Panc1 (cell line): Measurements from ENCODE around the gene ZMAT5.

ENCODE experiments used
- CTCF ChIP-seq: fragments of 450-650 bp; IDR thresholded peaks from 2 replicates; pipeline ENCODE4 v1.5.1; 2017; ENCODE audit warnings: mild to moderate bottlenecking
- POLR2AphosphoS5 ChIP-seq: IDR thresholded peaks from 2 replicates; pipeline ENCODE4 v1.6.1; 2012; ENCODE audit warnings: mild to moderate bottlenecking, low read depth, low read length, moderate library complexity

DNA sequence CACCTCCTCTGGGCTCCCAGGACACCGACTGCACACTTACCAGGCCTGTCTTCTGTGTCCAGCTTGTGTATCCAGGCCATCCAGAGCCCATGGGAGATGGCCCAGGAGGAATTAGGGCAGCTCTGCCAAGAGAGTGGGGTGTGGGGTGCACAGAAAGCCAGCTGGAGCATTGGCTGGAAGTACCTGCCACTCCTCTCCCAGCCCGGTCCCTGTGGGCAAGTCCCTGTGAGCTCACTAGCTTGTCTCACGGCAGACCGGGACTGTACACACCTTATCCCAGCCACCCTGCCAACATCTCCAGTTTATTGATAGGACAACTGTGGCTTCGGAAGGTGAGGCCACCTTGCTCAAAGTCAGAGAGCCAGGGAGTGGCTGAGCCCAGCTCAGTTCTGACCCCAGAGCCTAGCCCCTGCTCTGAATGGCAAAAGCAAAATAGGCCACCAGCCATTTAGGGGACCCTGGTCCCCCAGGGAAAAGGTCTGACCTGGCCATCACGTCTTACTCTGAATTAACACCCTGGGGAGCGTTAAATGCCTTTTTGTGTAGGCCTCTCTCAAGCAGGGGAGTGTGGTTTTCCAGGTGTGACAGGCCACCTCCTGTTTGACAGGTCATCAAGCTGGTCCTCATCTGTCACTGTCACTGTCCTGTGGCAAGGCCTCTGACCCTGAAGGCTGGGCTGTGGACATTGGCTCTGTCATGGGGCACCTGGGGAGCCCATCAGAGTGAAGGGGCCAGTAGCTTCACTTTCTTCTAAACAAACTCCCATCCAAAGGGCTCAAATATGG, 15.4 kb upstream of the ZMAT5 start:
- no peak for TF ChIP-seq CTCF
- no peak for TF ChIP-seq POLR2AphosphoS5
